PFSK-1 (cell line): Measurements from ENCODE around the gene DNAJC11.

Experiments
- POLR2AphosphoS5 ChIP-seq: IDR thresholded peaks from 2 replicates; pipeline ENCODE4 v1.6.1; 2012; ENCODE audit warnings: low read depth, mild to moderate bottlenecking, control low read depth, low read length, moderate library complexity
- SIN3A ChIP-seq: IDR thresholded peaks from 2 replicates; pipeline ENCODE4 v1.6.1; 2012; ENCODE audit warnings: mild to moderate bottlenecking, low read length, moderate library complexity, borderline replicate concordance; ENCODE audit not compliant: insufficient read depth
- TAF1 ChIP-seq: IDR thresholded peaks from 2 replicates; pipeline ENCODE4 v1.6.1; 2012; ENCODE audit warnings: low read length, control low read depth, borderline replicate concordance; ENCODE audit not compliant: insufficient read depth
- TF ChIP-seq, protein P1 (sequence below), 2 experiments: IDR thresholded peaks; 2 replicates each; pipeline versions ENCODE4 v1.6.1 to v1.8.0; 2011 to 2012; ENCODE audit warnings: low read depth in 2 of 2, low read length in 2 of 2, control low read depth in 1 of 2, inconsistent platforms in 1 of 2, mild to moderate bottlenecking in 1 of 2, moderate library complexity in 1 of 2; ENCODE audit not compliant: insufficient read depth in 1 of 2

DNA sequence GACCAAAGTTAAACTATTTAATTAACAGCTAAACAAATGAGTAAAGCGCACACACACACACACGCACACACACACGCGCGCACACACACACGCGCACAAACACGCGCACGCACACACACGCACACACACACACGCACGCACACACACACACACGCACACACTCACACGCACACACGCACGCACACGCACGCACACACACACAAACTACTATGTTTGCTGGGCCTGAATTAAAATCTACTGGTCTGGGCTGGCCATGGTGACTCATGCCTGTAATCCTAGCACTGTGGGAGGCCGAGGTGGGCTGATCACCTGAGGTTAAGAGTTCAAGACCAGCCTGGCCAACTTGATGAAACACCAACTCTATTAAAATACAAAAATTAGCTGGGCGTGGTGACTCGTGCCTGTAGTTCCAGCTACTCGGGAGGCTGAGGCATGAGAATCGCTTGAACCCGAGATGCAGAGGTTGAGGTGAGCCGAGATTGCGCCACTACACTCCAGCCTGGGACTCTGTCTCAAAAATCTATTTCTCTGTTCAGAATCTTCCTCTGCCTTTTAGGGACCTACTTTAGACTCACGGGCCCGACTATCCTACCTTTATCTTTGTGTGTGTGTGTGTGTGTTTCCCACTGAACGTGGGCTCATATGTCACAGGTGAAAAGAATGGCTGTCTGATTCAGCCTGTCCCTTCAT is 37.5 kb upstream of the DNAJC11 start:
- TF ChIP-seq TAF1 (no peak), POLR2AphosphoS5 (no peak), SIN3A (no peak)
- TF ChIP-seq, protein P1, sequence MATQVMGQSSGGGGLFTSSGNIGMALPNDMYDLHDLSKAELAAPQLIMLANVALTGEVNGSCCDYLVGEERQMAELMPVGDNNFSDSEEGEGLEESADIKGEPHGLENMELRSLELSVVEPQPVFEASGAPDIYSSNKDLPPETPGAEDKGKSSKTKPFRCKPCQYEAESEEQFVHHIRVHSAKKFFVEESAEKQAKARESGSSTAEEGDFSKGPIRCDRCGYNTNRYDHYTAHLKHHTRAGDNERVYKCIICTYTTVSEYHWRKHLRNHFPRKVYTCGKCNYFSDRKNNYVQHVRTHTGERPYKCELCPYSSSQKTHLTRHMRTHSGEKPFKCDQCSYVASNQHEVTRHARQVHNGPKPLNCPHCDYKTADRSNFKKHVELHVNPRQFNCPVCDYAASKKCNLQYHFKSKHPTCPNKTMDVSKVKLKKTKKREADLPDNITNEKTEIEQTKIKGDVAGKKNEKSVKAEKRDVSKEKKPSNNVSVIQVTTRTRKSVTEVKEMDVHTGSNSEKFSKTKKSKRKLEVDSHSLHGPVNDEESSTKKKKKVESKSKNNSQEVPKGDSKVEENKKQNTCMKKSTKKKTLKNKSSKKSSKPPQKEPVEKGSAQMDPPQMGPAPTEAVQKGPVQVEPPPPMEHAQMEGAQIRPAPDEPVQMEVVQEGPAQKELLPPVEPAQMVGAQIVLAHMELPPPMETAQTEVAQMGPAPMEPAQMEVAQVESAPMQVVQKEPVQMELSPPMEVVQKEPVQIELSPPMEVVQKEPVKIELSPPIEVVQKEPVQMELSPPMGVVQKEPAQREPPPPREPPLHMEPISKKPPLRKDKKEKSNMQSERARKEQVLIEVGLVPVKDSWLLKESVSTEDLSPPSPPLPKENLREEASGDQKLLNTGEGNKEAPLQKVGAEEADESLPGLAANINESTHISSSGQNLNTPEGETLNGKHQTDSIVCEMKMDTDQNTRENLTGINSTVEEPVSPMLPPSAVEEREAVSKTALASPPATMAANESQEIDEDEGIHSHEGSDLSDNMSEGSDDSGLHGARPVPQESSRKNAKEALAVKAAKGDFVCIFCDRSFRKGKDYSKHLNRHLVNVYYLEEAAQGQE (IDR thresholded peaks at IDR 0.05; ENCODE audit: insufficient read depth in 1 of 2, low read depth in 2 of 2, low read length in 2 of 2) = no peak
